NCI-H510A treated with DMSO at 0.1 percent for 48 hours (cell line): ENCODE measurements around the gene TACR1.
"Not testable (repeated sequence)": the region's sequence is repeated elsewhere in the genome, so short reads cannot be mapped to it uniquely, and the experiment has no call there.

Experiments
- DNase-seq: peaks from one replicate; lab custom pipeline; 2025; lab: John Stamatoyannopoulos, UW

TACR1 gene

DNA sequence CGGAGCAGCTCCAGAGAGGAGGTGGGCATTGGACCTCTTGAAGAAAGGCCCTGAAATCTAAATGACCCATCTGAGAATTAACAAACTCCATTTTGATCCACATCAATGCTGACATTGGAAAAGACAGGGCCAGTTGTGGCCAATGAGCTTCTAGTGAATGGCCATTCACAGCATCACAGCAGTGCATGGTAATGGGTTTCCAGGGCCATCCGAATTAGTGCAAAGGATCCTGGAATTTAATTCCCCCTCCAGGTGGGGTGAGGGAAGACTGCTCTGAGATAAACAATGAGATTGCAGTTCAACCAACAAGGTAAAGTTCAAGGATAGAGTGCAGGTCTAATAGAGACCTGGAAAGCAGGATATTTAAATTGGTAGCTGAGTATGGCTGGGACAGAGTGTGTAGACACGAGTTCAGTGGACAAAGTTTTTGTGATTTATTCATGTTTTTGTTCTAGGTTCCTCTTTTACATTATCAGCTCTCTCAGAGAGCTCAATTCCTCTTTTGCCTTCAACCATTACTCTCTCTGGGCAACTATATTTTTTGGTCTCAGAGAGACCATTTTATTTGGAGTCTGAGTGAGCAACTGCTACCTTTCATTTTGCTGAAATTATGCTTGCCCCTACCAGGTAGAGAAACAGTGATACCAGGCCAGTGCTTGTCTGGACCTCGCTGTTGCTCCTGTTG is 5.0 kb downstream of the TACR1 start:
- DNase-seq = no peak

DNA sequence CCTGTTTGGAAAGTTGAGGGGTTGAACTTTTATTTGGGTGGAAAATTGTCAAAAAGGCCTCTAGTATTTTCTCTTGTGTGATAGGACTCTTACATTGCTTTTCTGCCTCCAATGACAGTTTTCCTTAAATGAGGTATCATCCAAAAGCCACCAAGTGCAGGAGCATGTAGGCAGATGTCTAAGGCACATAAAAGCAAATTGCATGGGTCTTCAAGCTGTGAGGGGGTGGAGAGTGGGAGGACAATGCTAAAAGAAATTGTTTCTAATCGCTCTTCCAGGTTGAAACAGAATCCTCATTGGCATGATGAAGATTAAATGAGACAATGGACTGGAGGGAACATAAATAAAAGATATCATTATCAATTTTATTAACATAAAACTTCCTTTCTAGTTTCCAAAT is 6.8 kb downstream of the TACR1 start:
- DNase-seq = no peak

DNA sequence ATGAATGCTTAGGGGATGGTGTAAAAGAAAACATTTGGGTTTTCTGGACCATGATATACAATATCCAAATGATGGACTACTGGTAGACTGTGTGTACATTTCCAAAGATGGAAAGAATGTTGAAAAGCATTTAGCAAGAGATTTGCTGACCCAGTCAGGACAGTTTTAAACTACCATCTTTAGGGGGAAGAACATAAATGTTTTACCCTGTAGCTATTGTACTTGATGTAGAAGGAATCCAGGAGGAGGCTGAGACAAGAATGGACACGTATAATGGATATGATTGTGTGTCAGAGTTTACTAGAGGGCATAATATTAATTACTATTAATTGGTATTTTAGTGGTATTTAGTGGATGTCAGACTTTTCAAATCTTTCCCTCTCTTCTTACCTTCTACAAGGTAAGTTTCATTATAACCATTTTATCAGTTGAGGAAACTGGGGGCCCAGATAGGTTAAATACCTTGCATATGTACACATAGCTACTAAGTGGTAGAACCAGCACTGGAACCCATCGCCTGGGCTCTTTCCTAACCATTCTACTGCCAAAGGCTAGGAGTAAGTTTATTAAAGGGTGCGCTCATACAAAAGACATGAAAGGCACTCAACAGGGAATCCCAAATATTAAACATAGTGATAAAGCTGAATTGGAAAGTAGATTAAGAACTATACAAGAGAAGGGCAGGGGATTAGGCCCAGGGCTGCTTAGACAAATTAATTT is 8.9 kb downstream of the TACR1 start:
- DNase-seq = no peak

DNA sequence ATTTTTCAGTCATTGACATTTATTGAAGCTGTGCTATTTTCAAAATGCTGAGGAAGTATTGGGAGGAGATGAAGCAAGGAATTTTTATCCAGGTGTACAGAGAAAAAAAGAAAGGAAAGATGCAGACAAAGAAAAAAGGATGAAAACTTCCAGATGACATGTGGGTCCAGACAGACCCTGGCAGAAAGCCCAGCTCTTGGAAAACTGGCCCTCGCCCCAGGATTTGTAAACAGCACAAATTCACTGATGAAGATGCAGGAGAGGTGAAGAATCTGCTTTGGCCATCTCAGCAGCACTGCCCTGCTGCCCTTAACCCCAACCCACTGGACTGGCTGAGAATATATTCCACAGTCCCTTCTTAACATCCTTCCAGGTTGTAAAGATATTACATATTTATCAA is 12.5 kb downstream of the TACR1 start:
- DNase-seq = no peak

DNA sequence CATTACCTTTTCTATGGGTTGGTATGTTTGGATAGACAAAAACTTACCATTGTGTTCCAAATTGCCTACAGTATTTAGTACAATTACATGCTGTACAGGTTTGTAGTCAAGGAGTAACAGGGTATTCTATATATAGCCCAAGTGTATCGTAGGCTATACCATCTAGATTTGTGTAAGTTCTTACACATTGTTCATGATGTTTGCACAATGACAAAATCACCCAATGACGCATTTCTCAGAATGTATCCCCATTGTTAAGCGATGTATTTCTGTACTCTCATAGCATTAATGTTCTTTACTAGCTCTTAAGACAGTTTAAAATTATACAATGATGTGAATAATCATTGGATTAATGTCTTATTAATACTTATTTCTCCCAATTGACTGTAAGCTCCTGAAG is 16.7 kb downstream of the TACR1 start:
- DNase-seq = no peak

DNA sequence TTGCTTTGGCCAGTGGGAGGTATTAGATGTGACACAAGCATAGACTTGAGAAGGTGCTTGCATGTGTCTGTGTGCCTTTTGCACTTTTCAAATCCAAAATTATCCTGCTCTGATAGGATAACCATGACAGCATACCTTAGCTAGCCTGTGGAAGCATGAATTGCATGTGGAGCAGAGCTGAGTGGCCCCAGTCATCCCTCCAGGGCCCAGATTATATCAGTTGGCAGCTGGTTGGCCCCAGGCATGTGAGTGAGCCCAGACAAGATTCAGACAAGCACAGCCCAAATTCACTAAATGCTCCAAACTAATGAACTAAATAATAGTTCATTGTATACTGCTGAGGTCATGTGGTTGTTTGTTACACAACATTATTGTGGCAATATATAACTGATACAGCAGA is 18.8 kb downstream of the TACR1 start:
- no peak for DNase-seq

GRCh38 chr2:75177427-75177826 is 21.9 kb downstream of the TACR1 start:
- no peak for DNase-seq

- no peak for DNase-seq
These were observed 23.9 kb downstream of the TACR1 start for GRCh38 chr2:75175456-75175855.

- no peak for DNase-seq
These were observed 24.3 kb downstream of the TACR1 start for GRCh38 chr2:75174981-75175380.

DNA sequence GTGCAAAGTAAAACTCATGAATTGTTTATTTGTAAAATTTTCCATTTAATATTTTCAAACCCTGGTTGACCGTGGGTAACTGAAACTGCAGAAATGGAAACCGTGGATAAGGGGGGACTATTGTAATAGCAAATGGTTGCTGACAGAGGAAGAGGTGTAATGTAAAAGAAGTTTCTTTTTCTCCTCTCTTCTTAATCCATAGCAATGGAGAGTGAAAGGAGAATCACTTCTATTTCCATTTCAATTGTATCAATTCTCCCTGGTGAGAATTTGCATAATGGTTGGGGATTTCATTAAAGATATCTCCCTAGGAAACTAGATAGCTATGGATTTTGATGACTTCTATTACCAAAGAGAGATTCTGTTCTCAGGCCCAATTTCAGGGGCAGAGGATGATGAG is 24.8 kb downstream of the TACR1 start:
- no peak for DNase-seq

DNA sequence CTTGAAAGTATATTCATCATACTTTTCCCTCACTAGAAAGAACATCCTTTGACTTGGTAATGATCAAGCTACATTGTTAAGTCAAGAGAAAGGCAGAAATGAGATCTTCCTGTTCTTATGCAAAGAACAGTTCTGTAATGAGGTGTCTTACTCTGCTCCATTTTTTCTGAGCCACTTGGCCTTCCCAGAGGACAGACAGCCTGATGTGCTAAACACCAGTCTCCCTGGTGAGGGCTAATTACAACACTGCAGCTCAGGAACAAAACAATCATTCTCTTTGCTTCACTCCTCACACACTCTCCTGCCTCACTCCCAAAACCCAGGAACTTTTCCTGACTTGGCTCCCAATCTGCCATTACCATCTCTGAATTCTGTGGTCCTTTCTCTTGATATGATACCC is 25.6 kb downstream of the TACR1 start:
- DNase-seq = no peak

- DNase-seq = not testable (repeated sequence)
These were observed 27.9 kb downstream of the TACR1 start for GRCh38 chr2:75171423-75171822.

- no peak for DNase-seq
These were observed 28.4 kb downstream of the TACR1 start for GRCh38 chr2:75170889-75171288.

DNA sequence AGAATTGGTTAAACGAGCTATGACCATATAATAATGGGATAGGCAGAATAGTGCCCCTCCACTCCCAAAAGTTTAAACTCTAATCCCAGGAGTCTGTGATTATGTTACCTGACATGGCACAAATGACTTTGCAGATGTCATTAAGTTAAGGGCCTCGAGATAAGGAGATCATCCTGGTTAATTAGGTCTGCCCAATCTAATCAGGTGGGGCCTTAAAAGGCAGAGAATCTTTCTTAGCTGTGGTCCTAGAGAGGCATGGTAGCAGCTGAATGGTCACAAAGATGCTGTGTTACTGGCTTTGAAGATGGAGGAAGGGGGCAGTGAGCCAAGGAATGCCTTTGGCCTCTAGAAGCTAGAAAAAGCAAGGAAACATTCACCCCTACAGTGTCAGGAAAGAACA is 31.1 kb downstream of the TACR1 start:
- no peak for DNase-seq

DNA sequence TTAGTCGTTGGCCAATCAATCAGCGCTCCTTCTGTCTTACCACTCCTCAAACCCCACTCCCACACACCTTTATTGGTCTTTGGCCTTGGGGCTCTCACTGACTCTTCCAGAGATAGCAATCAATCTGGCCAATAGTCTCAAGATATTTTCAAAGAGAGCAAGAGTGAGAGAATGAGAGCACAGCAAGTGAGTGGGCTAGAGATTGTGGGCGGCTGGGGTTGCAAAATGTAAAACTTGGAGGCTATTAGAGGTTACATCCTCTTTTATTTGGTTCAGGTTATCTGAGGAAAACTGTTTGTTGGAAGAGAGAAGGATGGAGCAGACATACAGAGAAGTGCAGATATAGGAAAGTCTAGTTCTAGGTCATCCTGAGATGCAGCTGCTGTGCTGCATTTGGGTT is 32.8 kb downstream of the TACR1 start:
- DNase-seq = no peak

DNA sequence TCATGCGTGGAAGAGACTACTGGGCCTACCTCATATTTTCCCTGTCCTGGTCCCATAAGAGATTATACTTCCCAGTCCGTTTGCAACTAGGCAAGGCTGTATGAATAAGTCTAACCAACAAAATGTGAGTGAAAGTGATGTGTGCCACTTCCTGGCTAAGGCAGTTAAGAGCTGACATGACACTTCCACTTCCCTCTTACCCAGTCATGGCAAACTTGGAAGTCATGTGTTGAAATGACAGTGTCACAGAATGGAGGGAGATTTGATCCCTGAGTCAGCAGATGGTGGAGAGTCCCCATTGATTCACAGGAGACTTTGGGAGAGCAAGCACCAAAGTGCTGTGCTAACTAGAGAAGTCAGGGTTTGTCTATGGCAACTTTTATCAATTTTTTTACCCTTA is 36.4 kb downstream of the TACR1 start:
- DNase-seq = no peak

GRCh38 chr2:75162259-75162658 is 37.1 kb downstream of the TACR1 start:
- DNase-seq = no peak

GRCh38 chr2:75157435-75157834 is 41.9 kb downstream of the TACR1 start:
- no peak for DNase-seq

DNA sequence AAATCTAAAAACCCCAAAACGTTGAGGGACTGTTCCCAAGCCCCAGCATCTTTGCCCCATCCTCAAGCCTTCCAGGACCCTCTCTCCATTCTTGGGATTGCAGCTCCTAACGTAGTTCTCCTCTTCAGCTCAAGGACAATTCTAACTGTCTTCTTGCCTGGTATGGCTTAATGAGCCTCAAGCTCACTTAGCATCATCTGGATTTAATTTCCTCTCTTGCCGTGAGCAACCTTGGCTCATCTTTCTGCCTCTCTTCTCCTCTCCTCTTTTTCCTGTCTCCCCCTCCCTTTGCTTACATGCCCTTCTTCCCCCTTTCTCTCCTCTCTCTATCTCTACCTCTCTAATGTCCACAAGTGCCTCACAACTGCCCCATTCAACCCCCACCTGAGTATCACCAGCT is 44.2 kb downstream of the TACR1 start:
- no peak for DNase-seq

- peak; percentile 84 for DNase-seq
These were observed 46.1 kb downstream of the TACR1 start for GRCh38 chr2:75153221-75153620.

GRCh38 chr2:75152243-75152642 is 47.1 kb downstream of the TACR1 start:
- DNase-seq = not testable (repeated sequence)

GRCh38 chr2:75147884-75148283 is 51.4 kb downstream of the TACR1 start:
- not testable (repeated sequence) for DNase-seq

DNA sequence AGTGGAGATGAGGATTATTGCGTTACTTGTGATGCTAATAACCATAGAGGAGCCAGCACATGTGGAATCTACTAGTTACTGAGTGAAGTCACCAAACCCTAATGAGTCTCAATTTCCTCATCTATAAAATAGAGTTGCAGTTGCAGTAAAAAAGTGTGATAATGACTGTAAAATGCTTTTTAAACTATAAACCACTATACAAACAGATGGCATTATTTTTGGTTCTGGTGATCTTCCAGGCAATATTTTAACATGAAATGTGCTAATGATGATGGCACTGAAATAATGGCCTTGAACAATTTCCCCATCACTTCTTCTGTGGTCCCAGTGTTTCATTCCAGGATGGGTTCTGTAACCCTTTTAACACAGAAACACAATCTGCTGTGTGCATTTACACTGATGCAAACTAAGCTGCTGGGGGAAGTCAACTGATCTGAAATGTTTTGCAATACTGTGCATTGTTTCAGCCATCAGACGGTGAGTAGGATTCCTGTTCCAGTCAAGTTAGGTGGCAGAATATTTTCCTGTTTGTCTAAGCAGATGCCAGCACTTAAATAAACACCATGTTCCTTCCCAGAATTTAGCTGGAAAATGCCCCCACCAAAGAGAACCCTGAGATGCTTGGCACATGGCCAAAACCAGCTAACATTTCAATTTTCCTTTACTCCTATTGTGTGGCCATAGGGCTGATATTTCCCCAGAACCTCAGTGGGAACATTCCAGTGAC is 52.6 kb downstream of the TACR1 start:
- no peak for DNase-seq
